GM19463 (cell line): ENCODE data around the gene CSTB.
A peak's percentile ranks its signal among the peaks of the same experiment; 100 is the strongest.

ENCODE experiments used
- ATAC-seq: cut with Tn5 transposase; IDR thresholded peaks from one replicate; pipeline ENCODE4 v1.9.1; 2021; ENCODE audit warnings: mild to moderate bottlenecking, moderate library complexity; ENCODE audit not compliant: unreplicated experiment

Gene CSTB

GRCh38 chr21:43811262-43812105, 35.4 kb upstream of the CSTB start:
- no peak for ATAC-seq

GRCh38 chr21:43810505-43811261, 34.6 kb upstream of the CSTB start:
- peak; percentile 76 for ATAC-seq

- no peak for ATAC-seq
These were observed 33.9 kb upstream of the CSTB start for GRCh38 chr21:43809853-43810504.

GRCh38 chr21:43809346-43809799, 33.3 kb upstream of the CSTB start:
- ATAC-seq = no peak

GRCh38 chr21:43808832-43809251, 32.7 kb upstream of the CSTB start:
- no peak for ATAC-seq

GRCh38 chr21:43808367-43808766, 32.3 kb upstream of the CSTB start:
- ATAC-seq = no peak

- no peak for ATAC-seq
These were observed 30.1 kb upstream of the CSTB start for GRCh38 chr21:43806017-43806710.

GRCh38 chr21:43805275-43805800, 29.2 kb upstream of the CSTB start:
- peak; percentile 86 for ATAC-seq

GRCh38 chr21:43803558-43804300, 27.6 kb upstream of the CSTB start:
- ATAC-seq = no peak

- ATAC-seq = no peak
These were observed 26.7 kb upstream of the CSTB start for GRCh38 chr21:43802713-43803313.

- no peak for ATAC-seq
These were observed 25.1 kb upstream of the CSTB start for GRCh38 chr21:43801006-43801783.

- no peak for ATAC-seq
These were observed 24.5 kb upstream of the CSTB start for GRCh38 chr21:43800566-43800965.

- ATAC-seq = no peak
These were observed 24.0 kb upstream of the CSTB start for GRCh38 chr21:43800124-43800523.

GRCh38 chr21:43799301-43799840, 23.3 kb upstream of the CSTB start:
- ATAC-seq = no peak

GRCh38 chr21:43797925-43798715, 22.0 kb upstream of the CSTB start:
- ATAC-seq = no peak

- ATAC-seq = no peak
These were observed 21.3 kb upstream of the CSTB start for GRCh38 chr21:43797415-43797814.

- ATAC-seq = no peak
These were observed 18.7 kb upstream of the CSTB start for GRCh38 chr21:43794857-43795256.

GRCh38 chr21:43794311-43794710, 18.2 kb upstream of the CSTB start:
- no peak for ATAC-seq
